Measurements from ENCODE around the gene LRWD1.
"Not testable (repeated sequence)": the region's sequence is repeated elsewhere in the genome, so short reads cannot be mapped to it uniquely, and the experiment has no call there.

DNA sequence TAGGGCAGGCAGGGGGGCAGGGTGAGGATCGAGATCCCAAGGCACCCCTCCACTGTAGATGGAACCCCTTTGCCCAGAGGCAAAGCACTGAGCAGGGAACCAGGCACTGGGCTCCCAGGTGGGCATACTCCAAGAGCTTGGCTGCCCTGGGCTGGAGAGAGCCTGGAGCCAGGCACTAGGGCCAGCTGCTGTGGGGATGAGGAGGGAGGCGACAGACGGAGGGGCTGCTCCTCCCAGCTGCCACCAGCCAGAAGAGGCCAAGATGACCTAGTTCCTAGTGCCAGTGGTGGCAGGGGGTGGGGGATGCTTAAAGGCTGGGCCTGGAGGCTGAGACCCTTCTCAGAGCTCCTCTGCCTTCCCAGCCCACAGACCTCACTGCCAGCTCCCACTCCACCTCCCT lies 51.1 kb downstream of the LRWD1 start:
- not testable (repeated sequence) for TF ChIP-seq CTCF (conservative IDR thresholded peaks at IDR 0.05 in 1 of 2, IDR thresholded peaks at IDR 0.05 in 1 of 2; ENCODE audit: low read depth in 1 of 2, low read length in 2 of 2); EZH2 (IDR thresholded peaks at IDR 0.05; ENCODE audit: low read length, missing control alignments)
